ENCODE data around the gene CALCOCO2.
A peak's percentile ranks its signal among the peaks of the same experiment; 100 is the strongest.
"Not testable (repeated sequence)": the region's sequence is repeated elsewhere in the genome, so short reads cannot be mapped to it uniquely, and the experiment has no call there.

Gene CALCOCO2

GRCh38 chr17:48819466-48819865, 11.4 kb upstream of the CALCOCO2 start:
- no peak for DNase-seq
- H3K27ac Mint-ChIP-seq, result peak overlapping the region; percentile 98
- H3K36me3 Mint-ChIP-seq (ENCODE audit: low read depth), result no peaks in the 10 kb centered on the region
- peaks cover 48% of the 10 kb centered on the region for H3K4me1 Mint-ChIP-seq
- no peak overlapping the region for H3K4me3 Mint-ChIP-seq
- H3K9me3 Mint-ChIP-seq, result no peaks in the 10 kb centered on the region
- peaks cover 38% of the 10 kb centered on the region for H3K27me3 Mint-ChIP-seq (ENCODE audit: low read depth, poor library complexity)
- TF ChIP-seq, protein P1, sequence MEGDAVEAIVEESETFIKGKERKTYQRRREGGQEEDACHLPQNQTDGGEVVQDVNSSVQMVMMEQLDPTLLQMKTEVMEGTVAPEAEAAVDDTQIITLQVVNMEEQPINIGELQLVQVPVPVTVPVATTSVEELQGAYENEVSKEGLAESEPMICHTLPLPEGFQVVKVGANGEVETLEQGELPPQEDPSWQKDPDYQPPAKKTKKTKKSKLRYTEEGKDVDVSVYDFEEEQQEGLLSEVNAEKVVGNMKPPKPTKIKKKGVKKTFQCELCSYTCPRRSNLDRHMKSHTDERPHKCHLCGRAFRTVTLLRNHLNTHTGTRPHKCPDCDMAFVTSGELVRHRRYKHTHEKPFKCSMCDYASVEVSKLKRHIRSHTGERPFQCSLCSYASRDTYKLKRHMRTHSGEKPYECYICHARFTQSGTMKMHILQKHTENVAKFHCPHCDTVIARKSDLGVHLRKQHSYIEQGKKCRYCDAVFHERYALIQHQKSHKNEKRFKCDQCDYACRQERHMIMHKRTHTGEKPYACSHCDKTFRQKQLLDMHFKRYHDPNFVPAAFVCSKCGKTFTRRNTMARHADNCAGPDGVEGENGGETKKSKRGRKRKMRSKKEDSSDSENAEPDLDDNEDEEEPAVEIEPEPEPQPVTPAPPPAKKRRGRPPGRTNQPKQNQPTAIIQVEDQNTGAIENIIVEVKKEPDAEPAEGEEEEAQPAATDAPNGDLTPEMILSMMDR (IDR thresholded peaks at IDR 0.05), result no peak

GRCh38 chr17:48820936-48821335, 9.9 kb upstream of the CALCOCO2 start:
- H3K27ac Mint-ChIP-seq; H3K4me3 Mint-ChIP-seq; DNase-seq; H3K36me3 Mint-ChIP-seq (ENCODE audit: low read depth); H3K9me3 Mint-ChIP-seq: not testable (repeated sequence)
- Mint-ChIP-seq H3K4me1 (peaks cover 53% of the 10 kb centered on the region), H3K27me3 (ENCODE audit: low read depth, poor library complexity) (peaks cover 23% of the 10 kb centered on the region)

DNA sequence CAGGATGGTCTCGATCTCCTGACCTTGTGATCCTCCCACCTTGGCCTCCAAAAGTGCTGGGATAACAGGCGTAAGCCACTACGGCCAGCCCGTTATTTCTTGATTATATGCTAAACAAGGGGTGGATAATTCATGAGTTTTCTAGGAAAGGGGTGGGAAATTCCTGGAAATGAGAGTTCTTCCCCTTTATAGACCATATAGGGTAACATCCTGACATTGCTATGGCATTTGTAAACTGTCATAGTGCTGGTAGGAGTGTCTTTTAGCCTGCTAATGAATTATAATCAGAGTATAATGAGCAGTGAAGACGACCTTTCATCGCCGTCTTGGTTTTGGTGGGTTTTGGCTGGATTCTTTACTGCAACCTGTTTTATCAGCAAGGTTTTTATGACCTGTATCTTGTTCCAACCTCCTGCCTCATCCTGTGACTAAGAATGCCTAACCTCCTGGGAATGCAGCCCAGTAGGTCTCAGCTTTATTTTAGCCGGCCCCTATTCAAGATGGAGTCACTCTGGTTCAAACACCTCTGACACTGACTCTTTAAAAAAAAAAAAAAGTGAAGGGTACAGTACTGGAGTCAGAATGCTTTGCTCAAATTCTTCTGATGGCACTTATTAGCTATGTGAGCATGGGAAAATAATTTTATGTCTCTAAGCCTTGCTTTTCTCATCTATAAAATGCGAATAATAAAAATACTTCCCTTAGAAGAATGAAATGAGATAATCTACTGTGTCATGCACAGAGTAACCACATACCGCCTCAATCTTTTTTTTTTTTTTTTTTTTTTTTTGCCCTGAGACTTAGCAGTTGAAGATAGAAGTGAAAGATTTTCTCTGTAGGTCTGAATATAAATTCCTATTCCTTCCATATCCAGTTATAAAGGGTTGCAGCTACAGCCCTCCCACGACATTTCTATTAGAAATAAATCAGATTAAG, 5.1 kb upstream of the CALCOCO2 start:
- H3K27me3 Mint-ChIP-seq (ENCODE audit: low read depth, poor library complexity), result peaks cover 13% of the 10 kb centered on the region
- DNase-seq, result no peak
- no peak overlapping the region for H3K4me3 Mint-ChIP-seq
- H3K9me3 Mint-ChIP-seq, result no peaks in the 10 kb centered on the region
- TF ChIP-seq, protein P1 (IDR thresholded peaks at IDR 0.05), result no peak
- no peak overlapping the region for H3K27ac Mint-ChIP-seq
- peaks cover 29% of the 10 kb centered on the region for H3K4me1 Mint-ChIP-seq
- H3K36me3 Mint-ChIP-seq (ENCODE audit: low read depth), result no peaks in the 10 kb centered on the region

GRCh38 chr17:48831549-48831883, 681 bp downstream of the CALCOCO2 start:
- no peak for DNase-seq
- H3K36me3 Mint-ChIP-seq (ENCODE audit: low read depth), result no peaks in the 10 kb centered on the region
- H3K4me3 Mint-ChIP-seq, result peak overlapping the region; percentile 96
- no peaks in the 10 kb centered on the region for H3K9me3 Mint-ChIP-seq
- H3K27me3 Mint-ChIP-seq (ENCODE audit: low read depth, poor library complexity), result peaks cover 9% of the 10 kb centered on the region
- H3K4me1 Mint-ChIP-seq, result peaks cover 23% of the 10 kb centered on the region
- H3K27ac Mint-ChIP-seq, result no peak overlapping the region
- TF ChIP-seq, protein P1 (IDR thresholded peaks at IDR 0.05), result no peak

DNA sequence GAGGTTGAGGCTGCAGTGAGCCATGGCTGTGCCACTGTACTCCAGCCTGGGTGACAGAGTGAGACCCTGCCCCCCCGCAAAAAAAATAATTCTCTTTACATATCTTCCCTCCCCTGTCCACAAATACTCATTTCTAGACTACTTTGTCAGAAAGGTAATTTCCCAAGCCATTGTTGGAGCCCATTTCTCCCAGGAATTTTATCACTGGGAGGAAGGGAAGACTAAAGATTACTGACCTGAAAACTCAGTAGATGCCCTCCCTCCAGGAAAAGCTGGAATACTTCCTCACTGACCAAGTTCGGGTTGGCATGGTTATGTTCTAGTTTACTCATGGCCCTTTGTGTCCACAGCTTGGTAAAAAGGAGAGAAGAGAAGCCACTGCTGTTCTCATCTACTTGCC, 4.1 kb downstream of the CALCOCO2 start:
- Mint-ChIP-seq H3K36me3 (ENCODE audit: low read depth) (peaks cover 7% of the 10 kb centered on the region), H3K4me3 (no peak overlapping the region), H3K27ac (no peak overlapping the region), H3K9me3 (no peaks in the 10 kb centered on the region), H3K27me3 (ENCODE audit: low read depth, poor library complexity) (peaks cover 6% of the 10 kb centered on the region), H3K4me1 (peaks cover 23% of the 10 kb centered on the region)
- TF ChIP-seq, protein P1 (IDR thresholded peaks at IDR 0.05), result no peak
- DNase-seq, result no peak

GRCh38 chr17:48835971-48836370, 5.1 kb downstream of the CALCOCO2 start:
- Mint-ChIP-seq H3K36me3 (ENCODE audit: low read depth) (peaks cover 13% of the 10 kb centered on the region), H3K4me1 (peaks cover 26% of the 10 kb centered on the region), H3K27me3 (ENCODE audit: low read depth, poor library complexity) (peaks cover 3% of the 10 kb centered on the region), H3K9me3 (no peaks in the 10 kb centered on the region), H3K4me3 (no peak overlapping the region), H3K27ac (no peak overlapping the region)
- DNase-seq, result no peak
- TF ChIP-seq, protein P1 (IDR thresholded peaks at IDR 0.05), result no peak

- H3K27me3 Mint-ChIP-seq (ENCODE audit: low read depth, poor library complexity); H3K4me3 Mint-ChIP-seq; DNase-seq; H3K9me3 Mint-ChIP-seq; H3K27ac Mint-ChIP-seq: not testable (repeated sequence)
- Mint-ChIP-seq H3K4me1 (peaks cover 19% of the 10 kb centered on the region), H3K36me3 (ENCODE audit: low read depth) (peaks cover 17% of the 10 kb centered on the region)
These were observed 6.6 kb downstream of the CALCOCO2 start for GRCh38 chr17:48837458-48837857.

Measured in nephron progenitor cell (in vitro differentiated cells).